Activated T-cell treated with anti-CD3 and anti-CD28 coated beads for 24 hours (primary cell): ENCODE results near the gene TEX13D.
"Not testable (repeated sequence)": the region's sequence is repeated elsewhere in the genome, so short reads cannot be mapped to it uniquely, and the experiment has no call there.

ENCODE experiments used
- DNase-seq: peaks from one replicate; pipeline ENCODE4 v3.0.0-alpha.2; 2020; ENCODE audit warnings: low read depth

The TEX13D gene

GRCh38 chrX:124332481-124333424, at the start of gene TEX13D:
Gene TEX13D, plus strand, starts transcription at chrX:124332660. Its CDS starts 258 bp downstream, at chrX:124332918.
- no peak for DNase-seq

- no peak for DNase-seq
Measured at GRCh38 chrX:124289443-124289842, 43.0 kb upstream of the TEX13D start.

- DNase-seq, result no peak
Measured at GRCh38 chrX:124293810-124294209, 38.6 kb upstream of the TEX13D start.

- not testable (repeated sequence) for DNase-seq
Measured at GRCh38 chrX:124299323-124299722, 33.1 kb upstream of the TEX13D start.

- DNase-seq, result no peak
Measured at GRCh38 chrX:124300405-124300804, 32.1 kb upstream of the TEX13D start.

- no peak for DNase-seq
Measured at GRCh38 chrX:124307253-124307907, 25.1 kb upstream of the TEX13D start.

- DNase-seq, result no peak
Measured at GRCh38 chrX:124325732-124326131, 6.7 kb upstream of the TEX13D start.

- DNase-seq, result no peak
Measured at GRCh38 chrX:124328765-124329164, 3.7 kb upstream of the TEX13D start.

GRCh38 chrX:124333862-124334261, 1.4 kb downstream of the TEX13D start:
- no peak for DNase-seq

- not testable (repeated sequence) for DNase-seq
Measured at GRCh38 chrX:124334555-124334954, 2.1 kb downstream of the TEX13D start.

GRCh38 chrX:124335598-124335997, 3.1 kb downstream of the TEX13D start:
- DNase-seq, result no peak

GRCh38 chrX:124337916-124338315, 5.5 kb downstream of the TEX13D start:
- no peak for DNase-seq

- no peak for DNase-seq
Measured at GRCh38 chrX:124338733-124339514, 6.5 kb downstream of the TEX13D start.

- DNase-seq, result no peak
Measured at GRCh38 chrX:124341396-124342132, 9.1 kb downstream of the TEX13D start.

GRCh38 chrX:124342174-124342867, 9.9 kb downstream of the TEX13D start:
- DNase-seq, result no peak

GRCh38 chrX:124343016-124343415, 10.6 kb downstream of the TEX13D start:
- DNase-seq, result no peak

GRCh38 chrX:124344246-124344645, 11.8 kb downstream of the TEX13D start:
- no peak for DNase-seq

GRCh38 chrX:124346117-124346876, 13.8 kb downstream of the TEX13D start, which contains the start of gene SH2D1A:
Gene SH2D1A, plus strand, starts transcription at chrX:124346563. Its CDS starts 80 bp downstream, at chrX:124346643.
- DNase-seq, result peak; percentile 10

- DNase-seq, result no peak
Measured at GRCh38 chrX:124346877-124347241, 14.4 kb downstream of the TEX13D start.

GRCh38 chrX:124347242-124347641, 14.8 kb downstream of the TEX13D start:
- peak; percentile 33 for DNase-seq
